ENCODE results near the gene RHPN2.

Gene RHPN2

GRCh38 chr19:33066543-33066942 lies 1.9 kb upstream of the RHPN2 start:
- Histone ChIP-seq H3K27ac (ENCODE audit: low read depth, low read length) (no peak overlapping the region), H3K27me3 (ENCODE audit: control insufficient read depth, low read length) (0 out of 2 replicates have a peak, but pooled peaks cover 3% of the 10 kb centered on the region), H4K20me1 (ENCODE audit: control insufficient read depth, insufficient read depth, low read depth, low read length) (0 out of 2 replicates have a peak, but pooled peaks cover 4% of the 10 kb centered on the region), H3K9me2 (replicated peaks; ENCODE audit: control insufficient read depth, low read length) (no peaks in the 10 kb centered on the region), H3F3A (ENCODE audit: control insufficient read depth, insufficient read depth) (no peaks in the 10 kb centered on the region; the same call in 1 of the 2 replicates), H3K36me3 (ENCODE audit: control insufficient read depth, low read length) (no peaks in the 10 kb centered on the region), H3K4me1 (ENCODE audit: control insufficient read depth, low read length) (peaks cover 19% of the 10 kb centered on the region), H3K79me2 (ENCODE audit: control insufficient read depth, low read length) (peaks cover 18% of the 10 kb centered on the region), H3K9me3 (ENCODE audit: control insufficient read depth, insufficient read depth, low read length) (no peaks in the 10 kb centered on the region), H3K4me2 (ENCODE audit: low read length) (no peak overlapping the region), H3K4me3 (ENCODE audit: low read length) (no peak overlapping the region)
- TF ChIP-seq CTCF (IDR thresholded peaks at IDR 0.05; ENCODE audit: low read depth, low read length, poor library complexity, severe bottlenecking) = no peak
- TF ChIP-seq EZH2phosphoT487 (IDR thresholded peaks at IDR 0.05; ENCODE audit: borderline replicate concordance, low read length) = no peak

DNA sequence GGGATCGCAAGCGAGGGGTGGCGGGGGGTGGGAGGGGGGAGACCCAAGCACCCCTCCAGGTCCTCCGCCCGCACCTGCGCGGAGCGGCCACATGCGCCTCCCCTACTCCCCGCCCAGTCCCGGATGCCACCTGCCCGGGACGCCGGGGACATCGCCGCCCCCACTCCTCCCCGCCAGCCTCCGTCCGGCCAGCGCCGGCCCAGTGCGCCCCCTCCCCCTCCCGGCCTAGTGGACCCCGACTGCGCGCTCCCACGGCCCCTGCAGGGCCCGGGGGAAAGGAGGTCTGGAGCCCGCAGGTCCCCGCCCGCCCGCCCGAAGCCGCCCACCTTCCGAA lies 263 bp downstream of the RHPN2 start:
- 0 out of 2 replicates have a peak, but pooled peaks cover 4% of the 10 kb centered on the region for H4K20me1 ChIP-seq (ENCODE audit: control insufficient read depth, insufficient read depth, low read depth, low read length)
- no peaks in the 10 kb centered on the region for H3K36me3 ChIP-seq (ENCODE audit: control insufficient read depth, low read length)
- no peaks in the 10 kb centered on the region for H3K9me2 ChIP-seq (replicated peaks; ENCODE audit: control insufficient read depth, low read length)
- peak overlapping the region; percentile 85 for H3K4me3 ChIP-seq (ENCODE audit: low read length)
- H3K27ac ChIP-seq (ENCODE audit: low read depth, low read length) = no peak overlapping the region
- H3F3A ChIP-seq (ENCODE audit: control insufficient read depth, insufficient read depth) = no peaks in the 10 kb centered on the region; the same call in 1 of the 2 replicates
- H3K4me1 ChIP-seq (ENCODE audit: control insufficient read depth, low read length) = peaks cover 19% of the 10 kb centered on the region
- H3K27me3 ChIP-seq (ENCODE audit: control insufficient read depth, low read length) = 0 out of 2 replicates have a peak, but pooled peaks cover 3% of the 10 kb centered on the region
- peaks cover 18% of the 10 kb centered on the region for H3K79me2 ChIP-seq (ENCODE audit: control insufficient read depth, low read length)
- H3K4me2 ChIP-seq (ENCODE audit: low read length) = peak overlapping the region; percentile 88
- no peaks in the 10 kb centered on the region for H3K9me3 ChIP-seq (ENCODE audit: control insufficient read depth, insufficient read depth, low read length)
- no peak for TF ChIP-seq EZH2phosphoT487 (IDR thresholded peaks at IDR 0.05; ENCODE audit: borderline replicate concordance, low read length)
- TF ChIP-seq CTCF (IDR thresholded peaks at IDR 0.05; ENCODE audit: low read depth, low read length, poor library complexity, severe bottlenecking) = no peak

DNA sequence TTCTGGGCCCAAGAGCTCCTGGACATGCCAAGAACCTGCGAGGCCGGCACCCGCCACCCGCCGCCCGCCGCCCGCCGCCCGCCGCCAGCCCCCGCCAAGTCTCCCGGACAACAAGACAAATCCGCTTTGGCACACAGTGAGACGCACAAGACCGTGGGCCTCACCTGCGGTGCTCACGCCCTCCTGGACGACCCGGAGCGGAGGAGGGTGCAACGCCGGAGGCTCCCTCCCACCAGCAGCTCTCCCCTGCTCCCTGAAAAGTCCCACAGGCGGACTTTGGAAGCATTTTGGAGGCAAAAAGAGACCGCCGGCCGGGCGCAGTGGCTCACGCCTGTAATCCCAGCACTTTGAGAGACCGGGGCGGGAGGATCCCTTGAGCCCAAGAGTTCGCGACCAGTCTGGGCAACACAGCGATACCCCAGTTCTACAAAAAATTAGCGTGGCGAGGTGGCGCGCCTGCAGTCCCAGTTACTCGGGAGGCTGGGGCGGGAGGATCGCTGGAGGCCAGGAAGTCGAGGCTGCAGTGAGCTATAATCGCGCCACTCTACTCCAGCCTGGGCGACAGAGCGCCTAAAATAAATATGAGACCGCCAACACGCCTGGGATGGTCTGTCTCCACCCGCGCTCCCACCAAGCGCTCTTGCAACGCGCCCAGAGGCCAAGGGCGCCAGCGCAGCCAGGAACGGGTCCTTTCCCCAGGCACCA lies 783 bp downstream of the RHPN2 start:
- H3K9me3 ChIP-seq (ENCODE audit: control insufficient read depth, insufficient read depth, low read length) = no peaks in the 10 kb centered on the region
- no peaks in the 10 kb centered on the region for H3K36me3 ChIP-seq (ENCODE audit: control insufficient read depth, low read length)
- 0 out of 2 replicates have a peak, but pooled peaks cover 4% of the 10 kb centered on the region for H4K20me1 ChIP-seq (ENCODE audit: control insufficient read depth, insufficient read depth, low read depth, low read length)
- H3K27me3 ChIP-seq (ENCODE audit: control insufficient read depth, low read length) = 0 out of 2 replicates have a peak, but pooled peaks cover 3% of the 10 kb centered on the region
- peak overlapping the region; percentile 85 for H3K4me3 ChIP-seq (ENCODE audit: low read length)
- peaks cover 19% of the 10 kb centered on the region for H3K4me1 ChIP-seq (ENCODE audit: control insufficient read depth, low read length)
- H3F3A ChIP-seq (ENCODE audit: control insufficient read depth, insufficient read depth) = no peaks in the 10 kb centered on the region; the same call in 1 of the 2 replicates
- H3K27ac ChIP-seq (ENCODE audit: low read depth, low read length) = no peak overlapping the region
- no peak for TF ChIP-seq EZH2phosphoT487 (IDR thresholded peaks at IDR 0.05; ENCODE audit: borderline replicate concordance, low read length)
- TF ChIP-seq CTCF (IDR thresholded peaks at IDR 0.05; ENCODE audit: low read depth, low read length, poor library complexity, severe bottlenecking) = no peak
- H3K79me2 ChIP-seq (ENCODE audit: control insufficient read depth, low read length) = peaks cover 18% of the 10 kb centered on the region
- no peaks in the 10 kb centered on the region for H3K9me2 ChIP-seq (replicated peaks; ENCODE audit: control insufficient read depth, low read length)
- H3K4me2 ChIP-seq (ENCODE audit: low read length) = peak overlapping the region; percentile 88
